ENCODE results near the gene CTTNBP2NL.

Gene CTTNBP2NL

DNA sequence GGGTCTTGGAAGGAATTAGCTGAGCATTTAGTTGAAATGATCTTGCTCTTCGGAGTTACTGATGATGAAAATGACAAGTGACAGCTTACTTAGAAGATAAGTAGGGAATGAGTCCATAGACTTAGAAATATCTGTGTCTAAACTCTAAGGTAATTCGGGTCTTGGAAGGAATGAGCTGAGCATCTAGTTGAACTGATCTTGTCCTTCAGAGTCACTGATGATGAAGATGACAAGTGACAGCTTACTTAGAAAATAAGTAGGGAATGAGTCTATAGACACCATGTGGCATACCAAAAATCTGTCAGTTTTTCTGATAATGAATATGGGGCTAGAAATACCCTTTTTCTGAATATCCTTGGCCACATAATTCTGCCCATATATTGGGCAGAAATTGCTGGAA lies 14.7 kb downstream of the CTTNBP2NL start:
- 89% methylated on average over 2 of the region's 2 CpGs for WGBS
- no peak overlapping the region for H3K27ac ChIP-seq (ENCODE audit: low read length, poor library complexity, severe bottlenecking)
- H3K4me1 ChIP-seq (ENCODE audit: control insufficient read depth, insufficient read depth, low read depth, low read length): peaks cover 2% of the 10 kb centered on the region
- H2BK120ac ChIP-seq (ENCODE audit: low read depth, low read length): no peak overlapping the region
- H4K91ac ChIP-seq (ENCODE audit: low read length): no peak overlapping the region
- H4K8ac ChIP-seq (ENCODE audit: low read length): no peak overlapping the region
- H3K14ac ChIP-seq (ENCODE audit: low read length in 2 of 2): no peak overlapping the region
- no peak overlapping the region for H3K4ac ChIP-seq (ENCODE audit: low read depth in 1 of 2, low read length in 2 of 2)
- no peak overlapping the region for H2AFZ ChIP-seq (ENCODE audit: low read depth, low read length)
- no peak for DNase-seq
- H3K9me3 ChIP-seq (ENCODE audit: control insufficient read depth, low read length): no peaks in the 10 kb centered on the region
- H2BK5ac ChIP-seq (ENCODE audit: low read depth, low read length, poor library complexity, severe bottlenecking): no peak overlapping the region
- no peak overlapping the region for H3K23ac ChIP-seq (ENCODE audit: low read length in 2 of 2)
- H2BK12ac ChIP-seq (ENCODE audit: low read length in 2 of 2): no peak overlapping the region
- H3K9ac ChIP-seq (ENCODE audit: low read length): no peak overlapping the region
- H2BK15ac ChIP-seq (ENCODE audit: low read depth, poor library complexity, severe bottlenecking): no peak overlapping the region
- H3K4me3 ChIP-seq (ENCODE audit: insufficient read depth in 1 of 2, low read depth in 1 of 2, low read length in 2 of 2): no peak overlapping the region
- no peak overlapping the region for H3K4me2 ChIP-seq (ENCODE audit: low read length, poor library complexity, severe bottlenecking)
- H3K27me3 ChIP-seq (ENCODE audit: control insufficient read depth in 1 of 2, insufficient read depth in 1 of 2, low read length in 2 of 2): no peaks in the 10 kb centered on the region
- no peak overlapping the region for H3K18ac ChIP-seq (ENCODE audit: low read depth in 1 of 2, low read length in 2 of 2)
- H3K79me1 ChIP-seq (replicated peaks; ENCODE audit: low read length, poor library complexity, severe bottlenecking): peaks cover 1% of the 10 kb centered on the region
- no peak overlapping the region for H2AK5ac ChIP-seq (ENCODE audit: low read length, severe bottlenecking)
- peaks cover 14 to 35% of the 10 kb centered on the region in 2 experiments for H3K36me3 ChIP-seq (ENCODE audit: control insufficient read depth in 1 of 2, insufficient read depth in 2 of 2, low read depth in 1 of 2, low read length in 2 of 2)

- Histone ChIP-seq H3K36me3 (ENCODE audit: control insufficient read depth in 1 of 2, insufficient read depth in 2 of 2, low read depth in 1 of 2, low read length in 2 of 2) (peaks cover 24 to 73% of the 10 kb centered on the region in 2 experiments), H3K18ac (ENCODE audit: low read depth in 1 of 2, low read length in 2 of 2) (no peak overlapping the region), H3K9ac (ENCODE audit: low read length) (no peak overlapping the region), H2BK5ac (ENCODE audit: low read depth, low read length, poor library complexity, severe bottlenecking) (no peak overlapping the region), H3K4me1 (ENCODE audit: control insufficient read depth, insufficient read depth, low read depth, low read length) (peaks cover 2% of the 10 kb centered on the region), H2BK12ac (ENCODE audit: low read length in 2 of 2) (no peak overlapping the region), H3K9me3 (ENCODE audit: control insufficient read depth, low read length) (no peaks in the 10 kb centered on the region), H3K4ac (ENCODE audit: low read depth in 1 of 2, low read length in 2 of 2) (no peak overlapping the region), H3K27me3 (ENCODE audit: control insufficient read depth in 1 of 2, insufficient read depth in 1 of 2, low read length in 2 of 2) (no peaks in the 10 kb centered on the region), H3K79me1 (replicated peaks; ENCODE audit: low read length, poor library complexity, severe bottlenecking) (peaks cover 5% of the 10 kb centered on the region), H3K27ac (ENCODE audit: low read length, poor library complexity, severe bottlenecking) (no peak overlapping the region), H4K91ac (ENCODE audit: low read length) (no peak overlapping the region), H3K4me2 (ENCODE audit: low read length, poor library complexity, severe bottlenecking) (no peak overlapping the region), H2AFZ (ENCODE audit: low read depth, low read length) (no peak overlapping the region), H3K14ac (ENCODE audit: low read length in 2 of 2) (no peak overlapping the region), H3K4me3 (ENCODE audit: insufficient read depth in 1 of 2, low read depth in 1 of 2, low read length in 2 of 2) (no peak overlapping the region), H2AK5ac (ENCODE audit: low read length, severe bottlenecking) (no peak overlapping the region), H2BK15ac (ENCODE audit: low read depth, poor library complexity, severe bottlenecking) (no peak overlapping the region), H3K23ac (ENCODE audit: low read length in 2 of 2) (no peak overlapping the region), H2BK120ac (ENCODE audit: low read depth, low read length) (no peak overlapping the region), H4K8ac (ENCODE audit: low read length) (no peak overlapping the region)
- no peak for DNase-seq
These were observed 21.3 kb downstream of the CTTNBP2NL start for GRCh38 chr1:112417271-112417670.

DNA sequence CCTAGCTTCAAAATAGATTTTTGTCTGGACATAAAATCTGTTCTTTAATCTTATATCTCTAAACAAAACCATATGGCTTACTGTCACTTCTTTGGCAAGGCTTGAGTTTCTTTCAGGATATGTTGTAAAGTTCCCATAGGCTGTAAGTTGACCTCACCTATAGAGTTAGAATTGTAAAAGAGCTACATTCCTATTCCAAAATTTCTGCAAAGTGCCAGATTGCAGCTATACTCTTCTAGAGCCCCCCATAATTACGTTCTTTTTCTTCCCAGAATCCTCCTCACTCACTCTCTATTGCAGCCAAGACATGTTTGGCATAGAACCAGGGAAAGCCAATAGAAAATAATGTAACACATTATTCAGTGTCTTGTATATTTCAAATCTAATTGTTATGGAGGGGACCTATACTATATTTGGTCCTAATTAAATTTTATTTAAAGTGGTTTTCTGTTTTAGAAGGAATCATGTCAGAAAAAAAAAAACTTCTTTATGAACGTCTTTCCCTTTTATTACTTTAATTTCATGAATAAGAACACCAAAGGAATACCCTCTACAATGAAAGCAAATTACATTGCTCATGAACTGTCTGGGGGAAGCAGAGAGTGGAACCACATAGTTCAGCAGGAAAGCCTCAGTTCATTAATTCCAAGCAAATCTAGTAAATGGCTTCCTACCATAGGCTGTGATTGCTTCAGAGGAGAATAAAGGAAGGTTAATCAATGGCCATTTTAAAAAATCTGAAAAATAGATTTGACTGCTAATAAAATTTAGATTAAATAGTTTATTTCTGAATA lies 22.3 kb downstream of the CTTNBP2NL start:
- no peaks in the 10 kb centered on the region for H3K9me3 ChIP-seq (ENCODE audit: control insufficient read depth, low read length)
- no peak for DNase-seq
- H3K23ac ChIP-seq (ENCODE audit: low read length in 2 of 2): no peak overlapping the region
- H2BK5ac ChIP-seq (ENCODE audit: low read depth, low read length, poor library complexity, severe bottlenecking): no peak overlapping the region
- H3K36me3 ChIP-seq (ENCODE audit: control insufficient read depth in 1 of 2, insufficient read depth in 2 of 2, low read depth in 1 of 2, low read length in 2 of 2): peaks cover 21 to 74% of the 10 kb centered on the region in 2 experiments
- 100% methylated on average over 1 of the region's 2 CpGs for WGBS
- H3K4me1 ChIP-seq (ENCODE audit: control insufficient read depth, insufficient read depth, low read depth, low read length): peaks cover 2% of the 10 kb centered on the region
- no peak overlapping the region for H2BK15ac ChIP-seq (ENCODE audit: low read depth, poor library complexity, severe bottlenecking)
- no peak overlapping the region for H3K4me2 ChIP-seq (ENCODE audit: low read length, poor library complexity, severe bottlenecking)
- no peak overlapping the region for H3K14ac ChIP-seq (ENCODE audit: low read length in 2 of 2)
- no peak overlapping the region for H4K91ac ChIP-seq (ENCODE audit: low read length)
- H3K79me1 ChIP-seq (replicated peaks; ENCODE audit: low read length, poor library complexity, severe bottlenecking): peaks cover 5% of the 10 kb centered on the region
- H2AFZ ChIP-seq (ENCODE audit: low read depth, low read length): no peak overlapping the region
- no peak overlapping the region for H3K18ac ChIP-seq (ENCODE audit: low read depth in 1 of 2, low read length in 2 of 2)
- no peaks in the 10 kb centered on the region for H3K27me3 ChIP-seq (ENCODE audit: control insufficient read depth in 1 of 2, insufficient read depth in 1 of 2, low read length in 2 of 2)
- H4K8ac ChIP-seq (ENCODE audit: low read length): no peak overlapping the region
- no peak overlapping the region for H3K4me3 ChIP-seq (ENCODE audit: insufficient read depth in 1 of 2, low read depth in 1 of 2, low read length in 2 of 2)
- H3K4ac ChIP-seq (ENCODE audit: low read depth in 1 of 2, low read length in 2 of 2): no peak overlapping the region
- no peak overlapping the region for H2BK12ac ChIP-seq (ENCODE audit: low read length in 2 of 2)
- H3K27ac ChIP-seq (ENCODE audit: low read length, poor library complexity, severe bottlenecking): no peak overlapping the region
- no peak overlapping the region for H2AK5ac ChIP-seq (ENCODE audit: low read length, severe bottlenecking)
- no peak overlapping the region for H3K9ac ChIP-seq (ENCODE audit: low read length)
- no peak overlapping the region for H2BK120ac ChIP-seq (ENCODE audit: low read depth, low read length)

GRCh38 chr1:112423207-112423606 lies 27.2 kb downstream of the CTTNBP2NL start:
- Histone ChIP-seq H2AFZ (ENCODE audit: low read depth, low read length) (no peak overlapping the region), H3K27me3 (ENCODE audit: control insufficient read depth in 1 of 2, insufficient read depth in 1 of 2, low read length in 2 of 2) (no peaks in the 10 kb centered on the region), H3K9ac (ENCODE audit: low read length) (no peak overlapping the region), H4K91ac (ENCODE audit: low read length) (no peak overlapping the region), H2BK15ac (ENCODE audit: low read depth, poor library complexity, severe bottlenecking) (no peak overlapping the region), H2BK5ac (ENCODE audit: low read depth, low read length, poor library complexity, severe bottlenecking) (no peak overlapping the region), H3K4ac (ENCODE audit: low read depth in 1 of 2, low read length in 2 of 2) (no peak overlapping the region), H2BK120ac (ENCODE audit: low read depth, low read length) (no peak overlapping the region), H3K4me3 (ENCODE audit: insufficient read depth in 1 of 2, low read depth in 1 of 2, low read length in 2 of 2) (no peak overlapping the region), H2BK12ac (ENCODE audit: low read length in 2 of 2) (no peak overlapping the region), H2AK5ac (ENCODE audit: low read length, severe bottlenecking) (no peak overlapping the region), H4K8ac (ENCODE audit: low read length) (no peak overlapping the region), H3K14ac (ENCODE audit: low read length in 2 of 2) (no peak overlapping the region), H3K4me1 (ENCODE audit: control insufficient read depth, insufficient read depth, low read depth, low read length) (peaks cover 2% of the 10 kb centered on the region), H3K4me2 (ENCODE audit: low read length, poor library complexity, severe bottlenecking) (no peak overlapping the region), H3K18ac (ENCODE audit: low read depth in 1 of 2, low read length in 2 of 2) (no peak overlapping the region), H3K36me3 (ENCODE audit: control insufficient read depth in 1 of 2, insufficient read depth in 2 of 2, low read depth in 1 of 2, low read length in 2 of 2) (peaks cover 13 to 55% of the 10 kb centered on the region in 2 experiments), H3K27ac (ENCODE audit: low read length, poor library complexity, severe bottlenecking) (no peak overlapping the region), H3K9me3 (ENCODE audit: control insufficient read depth, low read length) (no peaks in the 10 kb centered on the region), H3K79me1 (replicated peaks; ENCODE audit: low read length, poor library complexity, severe bottlenecking) (peaks cover 3% of the 10 kb centered on the region), H3K23ac (ENCODE audit: low read length in 2 of 2) (no peak overlapping the region)
- no CpG with 5 or more reads among the region's 1 CpG for WGBS
- DNase-seq: no peak

Data from mesenchymal stem cell (in vitro differentiated cells and primary cell).